Suprapubic skin (tissue), 4 donors: ENCODE data around the gene GRB10. TPM values are rescaled to one million over a fixed set of nuclear protein-coding genes. Genes with fewer than 3 reads are reported as not detected.

Source experiments
- DNase-seq, 2 donors: peaks; one replicate each; pipeline ENCODE4 v3.0.0-alpha.2; 2019; ENCODE audit warnings: low spot score in 2 of 2
- H3K27ac ChIP-seq: fragments of 200-600 bp; sonication (generic); one replicate; pipeline ENCODE4 v1.5.1; 2019
- H3K27me3 ChIP-seq: fragments of 200-600 bp; sonication (generic); one replicate; pipeline ENCODE4 v1.5.1; 2019
- H3K36me3 ChIP-seq: fragments of 200-600 bp; sonication (generic); one replicate; pipeline ENCODE4 v1.5.1; 2019
- H3K4me1 ChIP-seq: fragments of 200-600 bp; sonication (generic); one replicate; pipeline ENCODE4 v1.5.1; 2019
- H3K4me3 ChIP-seq: fragments of 200-600 bp; sonication (generic); one replicate; pipeline ENCODE4 v1.5.1; 2019; ENCODE audit warnings: mild to moderate bottlenecking
- H3K9me3 ChIP-seq: fragments of 200-600 bp; sonication (generic); one replicate; pipeline ENCODE4 v1.5.1; 2019
- CTCF ChIP-seq, 2 donors: fragments of 200-600 bp in 1 of 2; fragments of 450-650 bp in 1 of 2; sonication (generic) in 1 of 2; IDR thresholded peaks; one replicate each; pipeline ENCODE4 v1.5.1; 2016 to 2019; ENCODE audit warnings: antibody characterized with exemption in 2 of 2, mild to moderate bottlenecking in 1 of 2, moderate library complexity in 1 of 2
- EP300 ChIP-seq: sonication (generic); formaldehyde crosslinking; IDR thresholded peaks from one replicate; pipeline ENCODE4 v1.6.1; 2017; ENCODE audit warnings: antibody characterized with exemption
- POLR2A ChIP-seq, 2 donors: fragments of 450-650 bp; IDR thresholded peaks; one replicate each; pipeline ENCODE4 v1.6.1; 2017; ENCODE audit warnings: antibody characterized with exemption in 2 of 2, mild to moderate bottlenecking in 2 of 2, moderate library complexity in 2 of 2
- POLR2AphosphoS5 ChIP-seq, 3 donors: sonication (generic); formaldehyde crosslinking; IDR thresholded peaks; one replicate each; pipeline ENCODE4 v1.6.1; 2017; ENCODE audit warnings: antibody characterized with exemption in 3 of 3
- WGBS: methylation state at CpG from one replicate; pipeline ENCODE4 v1.1.5; 2018; 5-methylcytosine and 5-hydroxymethylcytosine counted together
- total RNA-seq, 4 donors: library from RNA; depleted of rRNA; stranded (reverse); fragments of >200 nt; gene quantifications; one replicate each; pipeline ENCODE4 v1.1.0, GENCODE V29; 2016

The GRB10 gene
- total RNA-seq, 4 donors from 2014 or later: 7.8 to 56.2 (median 11.5) TPM

- Histone ChIP-seq H3K9me3 (no peaks in the 10 kb centered on the region), H3K27me3 (no peaks in the 10 kb centered on the region), H3K36me3 (peaks cover 12% of the 10 kb centered on the region), H3K4me1 (peaks cover 4% of the 10 kb centered on the region), H3K27ac (no peak overlapping the region), H3K4me3 (no peak overlapping the region)
- TF ChIP-seq CTCF (IDR thresholded peaks at IDR 0.05) (no peak), POLR2AphosphoS5 (IDR thresholded peaks at IDR 0.05) (peak in 2 of 3 donors; percentile 11 to 57), EP300 (no peak)
- no peak for DNase-seq
- 79% methylated on average over 7 of the region's 7 CpGs for WGBS
Observed at GRCh38 chr7:50687575-50688225, 95.0 kb downstream of the GRB10 start.

GRCh38 chr7:50687096-50687495 lies 95.6 kb downstream of the GRB10 start:
- TF ChIP-seq POLR2AphosphoS5 (IDR thresholded peaks at IDR 0.05) (no peak), EP300 (no peak), POLR2A (IDR thresholded peaks at IDR 0.05) (no peak), CTCF (IDR thresholded peaks at IDR 0.05) (no peak)
- no peak for DNase-seq
- Histone ChIP-seq H3K27me3 (no peaks in the 10 kb centered on the region), H3K4me3 (no peak overlapping the region), H3K27ac (no peak overlapping the region), H3K9me3 (no peaks in the 10 kb centered on the region), H3K4me1 (peaks cover 6% of the 10 kb centered on the region), H3K36me3 (peaks cover 12% of the 10 kb centered on the region)
- WGBS: 88% methylated on average over 6 of the region's 6 CpGs

- TF ChIP-seq POLR2A (IDR thresholded peaks at IDR 0.05): no peak
- TF ChIP-seq POLR2AphosphoS5 (IDR thresholded peaks at IDR 0.05): no peak
- no peak for TF ChIP-seq CTCF (IDR thresholded peaks at IDR 0.05)
- no peak for TF ChIP-seq EP300
- DNase-seq: no peak
- Histone ChIP-seq H3K9me3 (no peaks in the 10 kb centered on the region), H3K4me3 (no peak overlapping the region), H3K4me1 (peaks cover 14% of the 10 kb centered on the region), H3K27ac (no peak overlapping the region), H3K27me3 (no peaks in the 10 kb centered on the region), H3K36me3 (peaks cover 12% of the 10 kb centered on the region)
- WGBS: 51% methylated on average over 14 of the region's 14 CpGs
Observed at GRCh38 chr7:50685135-50686065, 97.3 kb downstream of the GRB10 start.

GRCh38 chr7:50684713-50685075 lies 98.0 kb downstream of the GRB10 start:
- H3K4me1 ChIP-seq: peaks cover 14% of the 10 kb centered on the region
- H3K36me3 ChIP-seq: peaks cover 12% of the 10 kb centered on the region
- 64% methylated on average over 4 of the region's 4 CpGs for WGBS
- no peaks in the 10 kb centered on the region for H3K9me3 ChIP-seq
- TF ChIP-seq EP300 (no peak), CTCF (IDR thresholded peaks at IDR 0.05) (no peak), POLR2AphosphoS5 (IDR thresholded peaks at IDR 0.05) (no peak), POLR2A (IDR thresholded peaks at IDR 0.05) (no peak)
- no peak overlapping the region for H3K27ac ChIP-seq
- no peak for DNase-seq
- no peaks in the 10 kb centered on the region for H3K27me3 ChIP-seq
- H3K4me3 ChIP-seq: no peak overlapping the region
